HG03457 (cell line): ENCODE measurements around the gene LAPTM4A.
A peak's percentile ranks its signal among the peaks of the same experiment; 100 is the strongest.
"Not testable (repeated sequence)": the region's sequence is repeated elsewhere in the genome, so short reads cannot be mapped to it uniquely, and the experiment has no call there.

Source experiments
- ATAC-seq: cut with Tn5 transposase; IDR thresholded peaks from one replicate; pipeline ENCODE4 v1.9.1; 2021; ENCODE audit warnings: moderate number of reproducible peaks; ENCODE audit not compliant: unreplicated experiment

Gene LAPTM4A

GRCh38 chr2:20051532-20052228 is at the start of gene LAPTM4A:
LAPTM4A (minus strand) TSS chr2:20051628; CDS start chr2:20051520, 108 bp downstream.
- ATAC-seq: peak; percentile 94

GRCh38 chr2:20100711-20101110 is 49.3 kb upstream of the LAPTM4A start:
- ATAC-seq: no peak

- ATAC-seq: no peak
Observed at GRCh38 chr2:20099780-20100179, 48.4 kb upstream of the LAPTM4A start.

GRCh38 chr2:20097889-20098714 is 46.7 kb upstream of the LAPTM4A start:
- peak; percentile 76 for ATAC-seq

GRCh38 chr2:20095469-20095868 is 44.0 kb upstream of the LAPTM4A start:
- ATAC-seq: no peak

GRCh38 chr2:20094955-20095354 is 43.5 kb upstream of the LAPTM4A start:
- ATAC-seq: no peak

- ATAC-seq: no peak
Observed at GRCh38 chr2:20094142-20094755, 42.8 kb upstream of the LAPTM4A start.

GRCh38 chr2:20093263-20094141 is 42.1 kb upstream of the LAPTM4A start:
- ATAC-seq: no peak

- ATAC-seq: no peak
Observed at GRCh38 chr2:20092901-20093235, 41.4 kb upstream of the LAPTM4A start.

- no peak for ATAC-seq
Observed at GRCh38 chr2:20092226-20092900, 40.9 kb upstream of the LAPTM4A start.

- ATAC-seq: no peak
Observed at GRCh38 chr2:20091305-20091991, 40.0 kb upstream of the LAPTM4A start.

- no peak for ATAC-seq
Observed at GRCh38 chr2:20089715-20090464, 38.5 kb upstream of the LAPTM4A start.

- ATAC-seq: not testable (repeated sequence)
Observed at GRCh38 chr2:20085909-20086308, 34.5 kb upstream of the LAPTM4A start.

- ATAC-seq: not testable (repeated sequence)
Observed at GRCh38 chr2:20082812-20083211, 31.4 kb upstream of the LAPTM4A start.

- ATAC-seq: no peak
Observed at GRCh38 chr2:20081841-20082240, 30.4 kb upstream of the LAPTM4A start.

GRCh38 chr2:20080839-20081415 is 29.5 kb upstream of the LAPTM4A start:
- ATAC-seq: no peak

GRCh38 chr2:20080428-20080827 is 29.0 kb upstream of the LAPTM4A start:
- ATAC-seq: no peak

- ATAC-seq: no peak
Observed at GRCh38 chr2:20079546-20080115, 28.2 kb upstream of the LAPTM4A start.
